Upper lobe of left lung (tissue), 6 donors: ENCODE data around the gene VSTM2L. TPM values are rescaled to one million over a fixed set of nuclear protein-coding genes. Genes with fewer than 3 reads are reported as not detected.
"Not testable (repeated sequence)": the region's sequence is repeated elsewhere in the genome, so short reads cannot be mapped to it uniquely, and the experiment has no call there.

ENCODE experiments used
- ATAC-seq, 2 donors: fragments of 200-7000 bp; cut with Tn5 transposase; one replicate each; pipeline ENCODE4 v1.9.1; 2022; ENCODE audit warnings: mild to moderate bottlenecking in 2 of 2, moderate library complexity in 2 of 2; ENCODE audit not compliant: low FRiP score in 2 of 2
- DNase-seq, 2 donors: peaks; one replicate each; pipeline ENCODE4 v3.0.0-alpha.2; 2019 to 2020
- H3K27ac ChIP-seq, 4 donors: fragments of 200-600 bp; sonication (generic); one replicate each; pipeline ENCODE4 v1.5.1; 2016 to 2019
- H3K27me3 ChIP-seq, 4 donors: fragments of 200-600 bp; sonication (generic); one replicate each; pipeline ENCODE4 v1.5.1; 2017 to 2019
- H3K36me3 ChIP-seq, 4 donors: fragments of 200-600 bp; sonication (generic); one replicate each; pipeline ENCODE4 v1.5.1; 2016 to 2019
- H3K4me1 ChIP-seq, 4 donors: fragments of 200-600 bp; sonication (generic); one replicate each; pipeline ENCODE4 v1.5.1; 2018 to 2019
- H3K4me3 ChIP-seq, 4 donors: fragments of 200-600 bp; sonication (generic); one replicate each; pipeline ENCODE4 v1.5.1; 2017 to 2019; ENCODE audit warnings: mild to moderate bottlenecking in 2 of 4, moderate library complexity in 1 of 4
- H3K9me3 ChIP-seq, 4 donors: fragments of 200-600 bp; sonication (generic); one replicate each; pipeline ENCODE4 v1.5.1; 2018 to 2019
- EP300 ChIP-seq, 4 donors: sonication (generic); formaldehyde crosslinking; IDR thresholded peaks; one replicate each; pipeline ENCODE4 v1.5.1; 2017; ENCODE audit warnings: antibody characterized with exemption in 4 of 4, control low read depth in 2 of 4
- POLR2A ChIP-seq, 4 donors: fragments of 450-650 bp; IDR thresholded peaks; one replicate each; pipeline ENCODE4 v1.5.1; 2016 to 2017; ENCODE audit warnings: antibody characterized with exemption in 4 of 4, mild to moderate bottlenecking in 2 of 4
- POLR2AphosphoS5 ChIP-seq, 2 donors: sonication (generic); formaldehyde crosslinking; IDR thresholded peaks; one replicate each; pipeline ENCODE4 v1.5.1; 2017; ENCODE audit warnings: antibody characterized with exemption in 2 of 2
- WGBS, 2 donors: methylation state at CpG; one replicate each; pipeline ENCODE4 v1.1.5; 2017 to 2018; 5-methylcytosine and 5-hydroxymethylcytosine counted together
- total RNA-seq, 6 donors: library from RNA; depleted of rRNA in 4 of 6; stranded (reverse); fragments of >200 nt in 4 of 6; gene quantifications; one replicate each; pipeline versions ENCODE4 v1.1.0 to v1.2.1, GENCODE V29; 2016 to 2021
- TF ChIP-seq, protein P1 (sequence below), 6 experiments: fragments of 450-650 bp in 4 of 6; fragments of 200-600 bp in 2 of 6; sonication (generic) in 2 of 6; IDR thresholded peaks; one replicate each; pipeline ENCODE4 v1.5.1; 2016 to 2019; ENCODE audit warnings: antibody characterized with exemption in 6 of 6
- donor health status: DM: no; HTN: no; CAD: no; lungs with moderate emphysema.
- donor health status: DM: no; HTN: yes; CAD: no; lungs with severe emphysema.

VSTM2L gene, protein sequence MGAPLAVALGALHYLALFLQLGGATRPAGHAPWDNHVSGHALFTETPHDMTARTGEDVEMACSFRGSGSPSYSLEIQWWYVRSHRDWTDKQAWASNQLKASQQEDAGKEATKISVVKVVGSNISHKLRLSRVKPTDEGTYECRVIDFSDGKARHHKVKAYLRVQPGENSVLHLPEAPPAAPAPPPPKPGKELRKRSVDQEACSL
- 10 to 100 TPM in 5 of 6 donors, 1 to 10 TPM in 1; 1.0 to 47.2 (median 24.8) TPM for total RNA-seq

GRCh38 chr20:37902504-37903313 lies at the start of gene VSTM2L:
Gene VSTM2L, plus strand, starts transcription at chr20:37903127. Its CDS starts 224 bp downstream, at chr20:37903351.
- Histone ChIP-seq H3K36me3 (no peaks in the 10 kb centered on the region), H3K4me1 (peaks cover 11 to 23% (median 16%) of the 10 kb centered on the region in 4 donors), H3K27me3 (peaks cover 0 to 27% (median 13%) of the 10 kb centered on the region in 4 donors), H3K4me3 (peak within 1 kb of the TSS; percentile 1 to 51 (median 40)), H3K9me3 (no peaks in the 10 kb centered on the region), H3K27ac (peak within 1 kb of the TSS in 1 of 4 donors; percentile 9)
- TF ChIP-seq EP300 (IDR thresholded peaks at IDR 0.05) (no peak), POLR2A (IDR thresholded peaks at IDR 0.05) (peak in 1 of 4 donors; percentile 28)
- whole genome bisulfite sequencing, 2 donors = 9 to 13% methylated on average over 28 to 39 of the region's 71 CpGs
- ATAC-seq (peak in 1 of 2 donors; percentile 50), DNase-seq (peak in 1 of 2 donors; percentile 90)

DNA sequence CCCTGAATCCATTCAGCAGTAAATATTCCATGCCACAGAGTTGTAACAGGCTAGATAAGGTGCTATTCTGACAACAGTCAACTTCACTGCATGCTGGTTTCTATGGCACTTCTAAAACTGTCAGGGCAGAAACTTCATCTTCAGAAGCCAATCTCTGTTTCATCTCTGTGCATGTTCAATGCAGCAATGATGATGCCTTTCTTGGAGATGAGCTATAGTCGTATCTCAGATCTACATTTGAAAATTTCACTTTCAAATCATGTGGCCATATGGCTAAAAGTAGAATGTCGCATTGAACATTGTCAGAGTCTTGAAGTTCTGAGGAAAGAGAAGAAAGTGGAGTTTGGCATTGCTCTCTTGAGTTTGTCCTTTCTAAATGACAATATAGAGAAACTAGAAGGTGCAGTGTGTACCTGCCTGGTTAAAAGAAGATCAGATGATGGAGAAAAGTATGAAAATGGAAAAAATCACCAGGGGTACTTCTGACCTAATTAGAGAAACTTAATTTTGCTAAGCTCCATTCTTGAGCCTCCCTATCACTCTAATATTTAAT lies 49.0 kb upstream of the VSTM2L start:
- peaks cover 0 to 47% (median 6%) of the 10 kb centered on the region in 4 donors for H3K36me3 ChIP-seq
- no peaks in the 10 kb centered on the region for H3K4me1 ChIP-seq
- H3K4me3 ChIP-seq = no peak overlapping the region
- no peaks in the 10 kb centered on the region for H3K9me3 ChIP-seq
- H3K27ac ChIP-seq = no peak overlapping the region
- no peak for ATAC-seq
- no peak for TF ChIP-seq POLR2AphosphoS5 (IDR thresholded peaks at IDR 0.05)
- H3K27me3 ChIP-seq = no peaks in the 10 kb centered on the region
- 93 to 96% methylated on average over 2 of the region's 2 CpGs for WGBS, 2 donors
- DNase-seq = no peak

DNA sequence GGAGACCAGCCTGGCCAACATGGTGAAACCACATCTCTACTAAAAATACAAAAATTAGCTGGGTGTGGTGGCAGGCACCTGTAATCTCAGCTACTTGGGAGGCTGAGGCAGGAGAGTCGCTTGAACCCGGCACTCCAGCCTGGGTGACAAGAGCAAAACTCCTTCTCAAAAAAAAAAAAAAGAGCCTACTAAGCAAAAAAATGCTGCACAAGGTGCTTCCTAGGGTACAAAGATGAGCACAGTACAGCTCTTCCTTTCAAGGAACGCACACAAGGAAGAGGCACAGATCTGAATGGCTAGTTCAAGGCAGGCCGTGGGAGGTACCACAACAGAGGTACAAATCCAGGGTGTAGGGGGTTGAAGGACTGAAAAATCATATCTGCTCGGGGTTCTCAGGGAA lies 46.9 kb upstream of the VSTM2L start:
- not testable (repeated sequence) for H3K27ac ChIP-seq, DNase-seq, H3K27me3 ChIP-seq, ATAC-seq, H3K4me3 ChIP-seq, H3K4me1 ChIP-seq, H3K9me3 ChIP-seq
- WGBS, 2 donors = 97 to 99% methylated on average over 5 of the region's 5 CpGs
- peaks cover under 1 to 50% (median 15%) of the 10 kb centered on the region in 4 donors for H3K36me3 ChIP-seq

- Histone ChIP-seq H3K27ac (no peak overlapping the region), H3K27me3 (no peaks in the 10 kb centered on the region), H3K9me3 (no peaks in the 10 kb centered on the region), H3K36me3 (peaks cover 2 to 55% (median 24%) of the 10 kb centered on the region in 4 donors), H3K4me3 (no peak overlapping the region), H3K4me1 (no peaks in the 10 kb centered on the region)
- DNase-seq = no peak
- no peak for ATAC-seq
- TF ChIP-seq, protein P1, sequence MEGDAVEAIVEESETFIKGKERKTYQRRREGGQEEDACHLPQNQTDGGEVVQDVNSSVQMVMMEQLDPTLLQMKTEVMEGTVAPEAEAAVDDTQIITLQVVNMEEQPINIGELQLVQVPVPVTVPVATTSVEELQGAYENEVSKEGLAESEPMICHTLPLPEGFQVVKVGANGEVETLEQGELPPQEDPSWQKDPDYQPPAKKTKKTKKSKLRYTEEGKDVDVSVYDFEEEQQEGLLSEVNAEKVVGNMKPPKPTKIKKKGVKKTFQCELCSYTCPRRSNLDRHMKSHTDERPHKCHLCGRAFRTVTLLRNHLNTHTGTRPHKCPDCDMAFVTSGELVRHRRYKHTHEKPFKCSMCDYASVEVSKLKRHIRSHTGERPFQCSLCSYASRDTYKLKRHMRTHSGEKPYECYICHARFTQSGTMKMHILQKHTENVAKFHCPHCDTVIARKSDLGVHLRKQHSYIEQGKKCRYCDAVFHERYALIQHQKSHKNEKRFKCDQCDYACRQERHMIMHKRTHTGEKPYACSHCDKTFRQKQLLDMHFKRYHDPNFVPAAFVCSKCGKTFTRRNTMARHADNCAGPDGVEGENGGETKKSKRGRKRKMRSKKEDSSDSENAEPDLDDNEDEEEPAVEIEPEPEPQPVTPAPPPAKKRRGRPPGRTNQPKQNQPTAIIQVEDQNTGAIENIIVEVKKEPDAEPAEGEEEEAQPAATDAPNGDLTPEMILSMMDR (IDR thresholded peaks at IDR 0.05) = no peak
- TF ChIP-seq POLR2A (IDR thresholded peaks at IDR 0.05) (no peak), POLR2AphosphoS5 (IDR thresholded peaks at IDR 0.05) (no peak), EP300 (IDR thresholded peaks at IDR 0.05) (no peak)
- WGBS, 2 donors = 68 to 69% methylated on average over 10 of the region's 10 CpGs
Measured at GRCh38 chr20:37856932-37857660, 45.8 kb upstream of the VSTM2L start.

GRCh38 chr20:37859406-37860171 lies 43.3 kb upstream of the VSTM2L start:
- ATAC-seq = no peak
- no peaks in the 10 kb centered on the region for H3K9me3 ChIP-seq
- H3K4me1 ChIP-seq = no peaks in the 10 kb centered on the region
- H3K27me3 ChIP-seq = no peaks in the 10 kb centered on the region
- H3K36me3 ChIP-seq = peaks cover 2 to 62% (median 36%) of the 10 kb centered on the region in 4 donors
- 93 to 96% methylated on average over 15 of the region's 15 CpGs for WGBS, 2 donors
- H3K27ac ChIP-seq = no peak overlapping the region
- TF ChIP-seq EP300 (IDR thresholded peaks at IDR 0.05) (no peak), POLR2A (IDR thresholded peaks at IDR 0.05) (no peak), POLR2AphosphoS5 (IDR thresholded peaks at IDR 0.05) (no peak)
- TF ChIP-seq, protein P1 (IDR thresholded peaks at IDR 0.05) = no peak
- no peak for DNase-seq
- H3K4me3 ChIP-seq = no peak overlapping the region
